ENCODE measurements around the gene TUBA4B. TPM values are rescaled to one million over a fixed set of nuclear protein-coding genes. Genes with fewer than 3 reads are reported as not detected.
A peak's percentile ranks its signal among the peaks of the same experiment; 100 is the strongest.

TUBA4B gene
- total RNA-seq, 3 donors from 2014 or later, result not detected

DNA sequence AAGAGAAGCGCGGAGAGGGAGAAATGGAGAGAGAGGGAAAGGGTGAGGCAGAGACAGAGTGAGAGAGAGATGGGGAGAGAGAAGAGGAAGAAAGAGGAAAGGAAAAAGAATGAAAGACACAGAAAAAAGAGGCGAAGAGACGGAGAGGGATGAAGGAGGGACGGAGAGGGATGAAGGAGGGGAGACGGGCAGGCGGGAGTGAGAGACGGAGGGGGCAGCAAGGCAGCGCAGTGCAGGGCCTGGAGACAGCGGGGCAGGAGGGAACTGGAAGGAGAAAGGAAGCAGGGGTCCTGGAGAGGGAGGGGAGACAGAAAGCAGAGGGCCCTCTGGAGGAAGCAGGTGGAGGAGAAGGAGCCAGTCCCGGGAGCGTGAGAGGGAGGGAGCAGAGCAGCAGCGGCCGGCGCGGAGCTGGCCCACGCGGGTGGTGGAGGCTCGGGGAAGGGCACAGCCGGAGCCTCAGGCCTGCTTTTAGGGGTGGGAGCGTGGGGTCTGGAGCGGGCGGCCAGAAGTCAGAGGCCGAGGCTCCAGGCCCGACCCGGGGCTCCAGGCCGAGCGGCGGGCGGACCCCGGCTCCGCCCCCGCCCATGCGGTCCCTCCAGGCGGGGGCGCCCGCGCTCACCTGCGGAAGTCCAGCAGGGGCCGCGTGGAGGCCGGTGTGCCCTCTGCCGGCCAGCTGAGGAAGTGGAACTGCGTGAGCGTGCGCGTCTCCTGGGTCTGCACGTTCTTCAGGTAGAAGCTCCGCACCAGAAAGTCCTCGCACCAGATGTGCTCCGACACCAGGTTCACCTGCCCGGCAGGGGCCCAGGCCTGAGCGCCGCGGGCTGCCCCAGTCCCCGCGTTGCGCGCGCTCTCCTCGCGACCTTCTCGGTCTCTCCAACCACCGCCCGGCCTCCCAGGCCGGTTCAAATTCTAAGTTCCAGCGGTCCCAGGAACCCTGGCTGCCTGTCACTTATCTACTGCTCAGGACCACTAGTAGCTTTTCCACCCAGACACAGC is 41.6 kb downstream of the TUBA4B start:
- peak; percentile 100 for TF ChIP-seq CTCF (IDR thresholded peaks at IDR 0.05)
- Histone ChIP-seq H3K4me3 (no peak overlapping the region), H3K36me3 (ENCODE audit: low read depth) (no peaks in the 10 kb centered on the region), H3K4me1 (ENCODE audit: low read depth) (peaks cover 12% of the 10 kb centered on the region), H3K9me3 (no peaks in the 10 kb centered on the region)
- ATAC-seq (peak; percentile 98), DNase-seq (peak; percentile 91 to 94 (median 92))
- intact Hi-C loops (cut with DNase I, micrococcal nuclease), result loop anchor here in 1 of 2 donors (5.0 kb wide), 1 partner anchor 132 kb away; the partner anchor contains the start of gene NHEJ1

DNA sequence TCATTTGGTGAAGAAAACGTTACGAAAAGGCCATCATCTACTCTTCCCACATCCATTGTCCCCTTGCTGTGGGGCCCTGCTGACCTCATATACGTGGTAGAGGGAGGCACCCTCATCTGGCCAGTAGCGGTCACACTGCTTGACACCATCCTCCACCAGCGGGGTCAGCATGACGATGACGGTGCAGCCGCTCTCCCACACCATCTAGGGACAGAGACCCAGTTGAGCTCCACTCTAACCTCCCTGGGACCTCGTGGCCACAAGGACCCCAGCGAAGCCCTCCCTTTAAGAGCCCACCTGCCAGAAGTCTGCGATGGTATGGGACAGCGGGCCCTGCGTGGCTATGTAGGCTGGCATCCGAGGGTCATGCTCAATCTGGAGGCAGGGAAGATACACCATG is 43.1 kb downstream of the TUBA4B start:
- intact Hi-C loops (cut with DNase I, micrococcal nuclease), result no loop called here

DNA sequence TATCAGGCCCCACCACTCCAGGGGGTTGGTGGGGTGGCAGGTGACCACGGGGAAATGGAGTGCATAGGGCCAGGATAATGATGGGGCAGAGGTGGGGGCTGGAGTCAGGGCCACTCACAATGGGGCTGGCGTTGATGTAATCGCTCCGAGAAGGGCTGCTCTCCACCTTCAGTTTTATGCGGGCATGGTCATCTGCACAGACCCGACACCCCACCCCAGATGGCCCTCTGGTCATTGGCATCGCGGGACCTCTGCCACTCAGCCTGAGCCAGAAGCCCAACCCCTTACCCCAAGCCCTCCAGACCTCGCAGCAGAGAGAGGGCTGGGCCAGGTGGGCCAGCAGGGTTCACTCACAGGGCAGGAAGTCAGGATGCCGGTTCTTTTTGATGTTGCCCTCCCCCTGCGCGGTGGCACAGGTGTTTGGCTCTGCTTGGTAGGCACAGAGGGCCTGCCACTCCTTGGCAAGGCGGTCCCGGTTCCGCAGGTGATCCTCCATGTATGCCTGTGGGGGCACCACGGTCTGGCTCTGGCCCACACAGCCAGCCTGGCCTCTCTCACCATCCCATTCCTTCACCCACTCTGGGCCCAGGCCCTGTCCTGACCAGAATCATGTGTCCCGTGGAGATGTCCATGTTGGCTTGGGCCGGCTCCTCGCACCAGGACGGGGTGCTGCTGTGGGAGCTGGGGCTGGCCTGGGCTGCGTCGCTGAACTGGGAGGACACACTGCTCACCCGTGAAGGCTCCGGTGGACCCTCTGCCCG is 43.8 kb downstream of the TUBA4B start:
- Histone ChIP-seq H3K4me3 (no peak overlapping the region), H3K36me3 (ENCODE audit: low read depth) (no peaks in the 10 kb centered on the region), H3K4me1 (ENCODE audit: low read depth) (peaks cover 12% of the 10 kb centered on the region), H3K9me3 (no peaks in the 10 kb centered on the region)
- intact Hi-C loops (cut with DNase I, micrococcal nuclease), result no loop called here
- ATAC-seq (no peak), DNase-seq (no peak)
- TF ChIP-seq CTCF (IDR thresholded peaks at IDR 0.05), result no peak

More for the DNA sequence above, 43.1 kb downstream of the TUBA4B start:
- DNase-seq (no peak), ATAC-seq (no peak)
- peaks cover 12% of the 10 kb centered on the region for H3K4me1 ChIP-seq (ENCODE audit: low read depth)
- no peak for TF ChIP-seq CTCF (IDR thresholded peaks at IDR 0.05)
- H3K9me3 ChIP-seq, result no peaks in the 10 kb centered on the region
- H3K36me3 ChIP-seq (ENCODE audit: low read depth), result no peaks in the 10 kb centered on the region
- H3K4me3 ChIP-seq, result no peak overlapping the region

- Histone ChIP-seq H3K9me3 (no peaks in the 10 kb centered on the region), H3K4me3 (no peak overlapping the region), H3K36me3 (ENCODE audit: low read depth) (no peaks in the 10 kb centered on the region), H3K4me1 (ENCODE audit: low read depth) (peaks cover 12% of the 10 kb centered on the region)
- intact Hi-C loops (cut with DNase I, micrococcal nuclease), result no loop called here
- no peak for ATAC-seq
- no peak for DNase-seq
- TF ChIP-seq CTCF (IDR thresholded peaks at IDR 0.05), result no peak
Measured at GRCh38 chr2:219297766-219298456, 44.9 kb downstream of the TUBA4B start.

DNA sequence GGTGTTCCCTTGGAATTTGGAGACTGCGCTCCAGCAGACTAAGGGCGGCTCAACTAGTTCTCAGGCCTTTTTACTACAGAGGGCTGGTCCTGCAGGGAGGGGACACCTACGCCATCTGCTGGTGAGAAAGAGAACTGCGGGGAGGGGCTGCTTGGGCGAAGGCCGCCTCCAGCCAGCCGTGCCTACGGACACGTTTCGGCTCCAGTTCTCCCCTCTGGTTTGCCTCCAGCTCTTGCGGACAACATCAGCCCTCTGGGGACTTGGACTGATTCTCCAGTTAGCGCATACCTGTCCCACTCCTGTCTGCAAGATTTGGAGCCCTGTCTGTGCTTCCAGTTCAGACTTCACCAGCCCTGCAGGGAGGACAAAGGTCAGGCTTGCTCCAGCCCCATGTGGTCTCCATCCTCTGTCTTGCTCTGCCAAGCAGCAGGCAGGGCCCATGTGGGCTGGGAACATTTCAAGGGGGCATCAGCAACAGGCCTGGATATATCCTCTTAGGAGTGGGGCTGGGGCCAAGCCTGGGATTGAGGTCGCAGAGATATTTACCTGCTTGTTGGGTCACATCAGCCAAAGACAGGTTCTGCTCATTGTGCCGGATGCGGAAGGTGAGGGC is 45.8 kb downstream of the TUBA4B start:
- Histone ChIP-seq H3K4me3 (no peak overlapping the region), H3K4me1 (ENCODE audit: low read depth) (peaks cover 12% of the 10 kb centered on the region), H3K36me3 (ENCODE audit: low read depth) (no peaks in the 10 kb centered on the region), H3K9me3 (no peaks in the 10 kb centered on the region)
- TF ChIP-seq CTCF (IDR thresholded peaks at IDR 0.05), result peak; percentile 99
- ATAC-seq (peak; percentile 78), DNase-seq (peak; percentile 87 to 97 (median 95))
- intact Hi-C loops (cut with DNase I, micrococcal nuclease), result no loop called here
